Measurements from ENCODE around the gene TIMM8B.
"Not testable (repeated sequence)": the region's sequence is repeated elsewhere in the genome, so short reads cannot be mapped to it uniquely, and the experiment has no call there.

Gene TIMM8B

GRCh38 chr11:112113539-112114457, 27.2 kb upstream of the TIMM8B start:
- H3K9ac ChIP-seq (ENCODE audit: low read depth, low read length): no peak overlapping the region

GRCh38 chr11:112106070-112106469, 19.5 kb upstream of the TIMM8B start:
- 96% methylated on average over 8 of the region's 8 CpGs for WGBS
- H3K4me1 ChIP-seq (ENCODE audit: insufficient read depth, low read length): no peaks in the 10 kb centered on the region
- no peaks in the 10 kb centered on the region for H3K9me3 ChIP-seq (ENCODE audit: insufficient read depth, low read depth, low read length)
- H3K36me3 ChIP-seq (ENCODE audit: insufficient read depth, low read length): no peaks in the 10 kb centered on the region
- H3K27me3 ChIP-seq (ENCODE audit: insufficient read depth, low read length): no peaks in the 10 kb centered on the region
- H3K4me3 ChIP-seq (ENCODE audit: low read length): no peak overlapping the region
- H3K9ac ChIP-seq (ENCODE audit: low read depth, low read length): no peak overlapping the region
- H3K27ac ChIP-seq (ENCODE audit: low read depth, low read length): no peak overlapping the region

More at GRCh38 chr11:112113539-112114457, 27.2 kb upstream of the TIMM8B start:
- H3K4me1 ChIP-seq (ENCODE audit: insufficient read depth, low read length): no peaks in the 10 kb centered on the region
- H3K36me3 ChIP-seq (ENCODE audit: insufficient read depth, low read length): no peaks in the 10 kb centered on the region
- H3K27ac ChIP-seq (ENCODE audit: low read depth, low read length): no peak overlapping the region
- H3K4me3 ChIP-seq (ENCODE audit: low read length): no peak overlapping the region
- H3K27me3 ChIP-seq (ENCODE audit: insufficient read depth, low read length): no peaks in the 10 kb centered on the region
- 70% methylated on average over 6 of the region's 6 CpGs for WGBS
- no peaks in the 10 kb centered on the region for H3K9me3 ChIP-seq (ENCODE audit: insufficient read depth, low read depth, low read length)

- H3K36me3 ChIP-seq (ENCODE audit: insufficient read depth, low read length): no peaks in the 10 kb centered on the region
- no peaks in the 10 kb centered on the region for H3K9me3 ChIP-seq (ENCODE audit: insufficient read depth, low read depth, low read length)
- no peaks in the 10 kb centered on the region for H3K27me3 ChIP-seq (ENCODE audit: insufficient read depth, low read length)
- no peak overlapping the region for H3K9ac ChIP-seq (ENCODE audit: low read depth, low read length)
- H3K4me1 ChIP-seq (ENCODE audit: insufficient read depth, low read length): no peaks in the 10 kb centered on the region
- no peak overlapping the region for H3K27ac ChIP-seq (ENCODE audit: low read depth, low read length)
- 92% methylated on average over 6 of the region's 6 CpGs for WGBS
- no peak overlapping the region for H3K4me3 ChIP-seq (ENCODE audit: low read length)
Measured at GRCh38 chr11:112103446-112103845, 16.9 kb upstream of the TIMM8B start.

GRCh38 chr11:112100462-112100861, 13.9 kb upstream of the TIMM8B start:
- H3K4me3 ChIP-seq (ENCODE audit: low read length): no peak overlapping the region
- H3K9me3 ChIP-seq (ENCODE audit: insufficient read depth, low read depth, low read length): no peaks in the 10 kb centered on the region
- H3K9ac ChIP-seq (ENCODE audit: low read depth, low read length): no peak overlapping the region
- no peaks in the 10 kb centered on the region for H3K27me3 ChIP-seq (ENCODE audit: insufficient read depth, low read length)
- peaks cover 14% of the 10 kb centered on the region for H3K36me3 ChIP-seq (ENCODE audit: insufficient read depth, low read length)
- no peak overlapping the region for H3K27ac ChIP-seq (ENCODE audit: low read depth, low read length)
- 86% methylated on average over 2 of the region's 2 CpGs for WGBS
- H3K4me1 ChIP-seq (ENCODE audit: insufficient read depth, low read length): no peaks in the 10 kb centered on the region

GRCh38 chr11:112097734-112098528, 11.4 kb upstream of the TIMM8B start:
- H3K4me3 ChIP-seq (ENCODE audit: low read length): no peak overlapping the region
- H3K4me1 ChIP-seq (ENCODE audit: insufficient read depth, low read length): no peaks in the 10 kb centered on the region
- peaks cover 34% of the 10 kb centered on the region for H3K36me3 ChIP-seq (ENCODE audit: insufficient read depth, low read length)
- no peak overlapping the region for H3K9ac ChIP-seq (ENCODE audit: low read depth, low read length)
- 95% methylated on average over 11 of the region's 11 CpGs for WGBS
- H3K27ac ChIP-seq (ENCODE audit: low read depth, low read length): no peak overlapping the region
- no peaks in the 10 kb centered on the region for H3K27me3 ChIP-seq (ENCODE audit: insufficient read depth, low read length)
- H3K9me3 ChIP-seq (ENCODE audit: insufficient read depth, low read depth, low read length): no peaks in the 10 kb centered on the region

GRCh38 chr11:112096194-112096593, 9.6 kb upstream of the TIMM8B start:
- Histone ChIP-seq H3K27me3 (ENCODE audit: insufficient read depth, low read length) (no peaks in the 10 kb centered on the region), H3K4me1 (ENCODE audit: insufficient read depth, low read length) (no peaks in the 10 kb centered on the region), H3K9ac (ENCODE audit: low read depth, low read length) (no peak overlapping the region), H3K27ac (ENCODE audit: low read depth, low read length) (no peak overlapping the region), H3K36me3 (ENCODE audit: insufficient read depth, low read length) (peaks cover 52% of the 10 kb centered on the region), H3K9me3 (ENCODE audit: insufficient read depth, low read depth, low read length) (no peaks in the 10 kb centered on the region), H3K4me3 (ENCODE audit: low read length) (no peak overlapping the region)

GRCh38 chr11:112095302-112095701, 8.7 kb upstream of the TIMM8B start:
- H3K27me3 ChIP-seq (ENCODE audit: insufficient read depth, low read length); H3K4me1 ChIP-seq (ENCODE audit: insufficient read depth, low read length); H3K4me3 ChIP-seq (ENCODE audit: low read length); H3K9me3 ChIP-seq (ENCODE audit: insufficient read depth, low read depth, low read length); H3K27ac ChIP-seq (ENCODE audit: low read depth, low read length); H3K9ac ChIP-seq (ENCODE audit: low read depth, low read length): not testable (repeated sequence)
- H3K36me3 ChIP-seq (ENCODE audit: insufficient read depth, low read length): peaks cover 61% of the 10 kb centered on the region
- WGBS: 100% methylated on average over 1 of the region's 2 CpGs

- H3K36me3 ChIP-seq (ENCODE audit: insufficient read depth, low read length): peaks cover 78% of the 10 kb centered on the region
- no peak overlapping the region for H3K27ac ChIP-seq (ENCODE audit: low read depth, low read length)
Measured at GRCh38 chr11:112087212-112087611, 656 bp upstream of the TIMM8B start.

GRCh38 chr11:112085822-112086421, 634 bp downstream of the TIMM8B start:
- Histone ChIP-seq H3K4me3 (ENCODE audit: low read length) (peak overlapping the region; percentile 92), H3K9ac (ENCODE audit: low read depth, low read length) (peak overlapping the region; percentile 94), H3K36me3 (ENCODE audit: insufficient read depth, low read length) (peaks cover 74% of the 10 kb centered on the region), H3K4me1 (ENCODE audit: insufficient read depth, low read length) (peaks cover 3% of the 10 kb centered on the region; the same call in 1 of the 2 replicates), H3K27ac (ENCODE audit: low read depth, low read length) (peak overlapping the region; percentile 29; the same call in 1 of the 2 replicates), H3K27me3 (ENCODE audit: insufficient read depth, low read length) (no peaks in the 10 kb centered on the region), H3K9me3 (ENCODE audit: insufficient read depth, low read depth, low read length) (no peaks in the 10 kb centered on the region)
- 5% methylated on average over 19 of the region's 19 CpGs for WGBS

More at GRCh38 chr11:112087212-112087611, 656 bp upstream of the TIMM8B start:
- Histone ChIP-seq H3K4me1 (ENCODE audit: insufficient read depth, low read length) (peaks cover 3% of the 10 kb centered on the region; the same call in 1 of the 2 replicates), H3K9me3 (ENCODE audit: insufficient read depth, low read depth, low read length) (no peaks in the 10 kb centered on the region), H3K4me3 (ENCODE audit: low read length) (peak overlapping the region; percentile 92), H3K9ac (ENCODE audit: low read depth, low read length) (peak overlapping the region; percentile 94), H3K27me3 (ENCODE audit: insufficient read depth, low read length) (no peaks in the 10 kb centered on the region)
- WGBS: 20% methylated on average over 10 of the region's 10 CpGs

- 93% methylated on average over 4 of the region's 4 CpGs for WGBS
- H3K9ac ChIP-seq (ENCODE audit: low read depth, low read length): no peak overlapping the region
- H3K36me3 ChIP-seq (ENCODE audit: insufficient read depth, low read length): peaks cover 70% of the 10 kb centered on the region
- H3K27ac ChIP-seq (ENCODE audit: low read depth, low read length): no peak overlapping the region
- H3K27me3 ChIP-seq (ENCODE audit: insufficient read depth, low read length): no peaks in the 10 kb centered on the region
- no peaks in the 10 kb centered on the region for H3K9me3 ChIP-seq (ENCODE audit: insufficient read depth, low read depth, low read length)
- H3K4me1 ChIP-seq (ENCODE audit: insufficient read depth, low read length): peaks cover 3% of the 10 kb centered on the region; the same call in 1 of the 2 replicates
- H3K4me3 ChIP-seq (ENCODE audit: low read length): no peak overlapping the region
Measured at GRCh38 chr11:112082729-112083128, 3.8 kb downstream of the TIMM8B start.

All from HUES64 (cell line).